NCI-H2196 (cell line): ENCODE results near the gene RAB5B.
"Not testable (repeated sequence)": the region's sequence is repeated elsewhere in the genome, so short reads cannot be mapped to it uniquely, and the experiment has no call there.

Experiments used
- DNase-seq: peaks from one replicate; lab custom pipeline; 2025; ENCODE audit not compliant: unreplicated experiment; lab: John Stamatoyannopoulos, UW

Gene RAB5B

DNA sequence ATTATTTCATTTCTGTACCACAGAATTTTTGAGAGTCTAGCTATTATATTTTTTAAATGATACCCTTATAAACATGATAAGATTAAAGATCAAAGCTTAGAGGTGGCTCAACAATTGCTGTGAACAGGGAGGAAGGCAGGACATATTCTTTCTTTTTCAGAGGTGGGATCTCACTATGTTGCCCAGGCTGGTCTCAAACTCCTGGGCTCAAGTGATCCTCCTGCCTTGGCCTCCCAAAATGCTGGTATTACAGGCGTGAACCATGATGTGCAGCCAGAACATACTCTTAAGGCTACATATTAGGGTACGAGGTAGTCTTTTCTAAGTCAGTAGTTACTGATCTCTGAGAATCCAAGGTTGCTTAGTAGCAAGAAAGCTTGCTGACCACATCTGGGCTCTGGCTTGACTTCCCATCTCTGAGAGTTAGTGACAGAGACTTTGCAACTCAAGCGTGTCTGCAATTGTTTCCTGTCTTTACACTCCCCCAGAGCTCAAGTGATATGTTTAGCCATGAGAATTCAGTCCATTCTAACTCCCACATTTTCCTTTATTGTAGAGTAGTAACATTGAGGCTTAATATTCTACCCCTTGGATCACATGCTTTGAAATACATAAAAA, 8.6 kb downstream of the RAB5B start:
- DNase-seq, result no peak

DNA sequence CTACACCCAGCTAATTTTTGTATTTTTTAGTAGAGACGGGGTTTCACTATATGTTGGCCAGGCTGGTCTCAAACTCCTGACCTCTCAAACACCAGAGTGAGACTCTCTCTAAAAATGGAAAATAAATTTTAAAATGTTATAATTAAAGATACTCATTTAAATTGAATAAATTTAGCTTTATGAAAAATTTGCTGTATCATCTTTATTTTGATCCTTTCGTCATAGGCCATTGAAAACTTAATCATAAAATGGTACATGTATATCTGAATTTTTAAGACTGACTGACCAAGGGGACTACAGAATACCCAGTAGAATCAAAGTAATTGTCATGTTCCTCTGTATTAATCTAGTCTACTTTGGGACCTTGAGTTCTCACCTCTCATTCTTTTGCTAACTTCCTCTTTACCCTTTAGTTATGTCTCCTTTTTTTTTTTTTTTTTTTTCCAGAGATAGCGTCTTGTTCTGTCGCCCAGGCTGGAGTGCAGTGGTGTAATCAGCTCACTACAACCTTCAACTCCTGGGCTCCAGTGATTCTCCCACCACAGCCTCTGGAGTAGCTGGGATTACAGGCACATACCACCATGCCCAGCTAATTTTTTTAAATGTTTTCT, 9.5 kb downstream of the RAB5B start:
- DNase-seq, result no peak

DNA sequence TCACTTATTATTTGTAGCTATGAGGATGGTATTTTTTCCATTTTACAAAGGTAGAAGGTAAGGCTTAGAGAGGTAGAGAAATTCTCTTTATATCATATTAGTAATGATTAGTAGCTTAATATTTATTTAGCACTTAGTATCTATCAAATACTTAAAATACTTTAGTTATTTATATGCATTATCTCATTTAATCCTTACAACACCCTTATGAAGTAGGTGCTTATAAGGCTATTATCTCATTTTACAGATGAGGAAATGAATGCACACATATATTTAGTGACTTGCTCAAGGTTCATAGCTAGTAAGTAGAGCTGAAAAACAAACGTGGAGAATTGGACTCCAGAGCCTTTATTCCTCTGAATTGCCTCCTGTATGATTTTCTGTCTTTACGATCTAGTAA, 11.0 kb downstream of the RAB5B start:
- no peak for DNase-seq

DNA sequence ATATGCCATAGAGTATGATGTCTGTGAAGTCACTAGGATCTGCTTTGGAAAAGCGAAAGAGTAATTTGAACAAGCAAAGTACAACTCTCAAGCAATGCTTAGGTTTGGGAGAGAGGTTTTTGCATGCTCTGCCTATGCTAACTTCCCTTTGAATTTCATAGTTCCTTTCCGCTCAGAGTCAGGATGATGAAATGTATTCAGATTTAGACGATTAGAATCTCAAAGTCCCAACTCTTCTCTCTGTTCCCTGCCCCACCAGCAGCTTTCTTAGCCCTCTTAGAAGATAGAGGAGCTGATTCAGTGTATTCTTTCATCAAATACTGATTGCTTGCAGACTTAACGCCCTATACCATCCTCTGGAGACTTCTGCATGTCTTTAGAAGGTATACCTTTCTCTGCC, 11.5 kb downstream of the RAB5B start:
- DNase-seq, result no peak

DNA sequence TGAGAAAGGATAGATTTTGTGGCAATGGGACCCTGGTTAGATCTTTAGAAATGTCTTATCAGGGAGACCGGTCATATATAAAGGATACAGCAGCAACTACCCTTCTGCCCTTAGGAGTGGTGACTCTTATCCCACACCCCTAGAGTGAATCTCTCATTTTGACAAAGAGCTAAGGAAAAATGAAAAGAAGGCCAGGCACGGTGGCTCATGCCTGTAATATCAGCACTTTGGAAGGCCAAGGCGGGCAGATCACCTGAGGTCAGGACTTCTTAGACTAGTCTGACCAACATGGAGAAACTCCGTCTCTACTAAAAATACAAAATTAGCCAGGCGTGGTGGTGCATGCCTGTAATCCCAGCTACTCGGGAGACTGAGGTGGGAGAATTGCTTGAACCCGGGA, 12.1 kb downstream of the RAB5B start:
- not testable (repeated sequence) for DNase-seq

DNA sequence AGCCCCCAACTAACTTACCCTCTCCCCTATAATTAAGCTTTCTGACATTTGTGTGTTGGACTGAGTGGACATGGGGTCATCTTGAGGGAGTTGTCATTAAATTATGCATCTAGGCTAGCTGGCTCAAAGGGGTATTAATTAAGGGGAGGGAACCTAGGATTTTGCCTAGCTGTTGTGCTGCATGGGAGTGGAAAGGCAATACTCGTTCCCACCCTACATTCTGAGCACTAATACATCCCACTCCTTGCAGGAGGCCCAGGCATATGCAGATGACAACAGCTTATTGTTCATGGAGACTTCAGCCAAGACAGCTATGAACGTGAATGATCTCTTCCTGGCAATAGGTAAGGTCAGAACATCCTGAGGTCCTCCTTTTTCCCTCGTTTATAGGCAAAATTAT, 17.2 kb downstream of the RAB5B start:
- no peak for DNase-seq

DNA sequence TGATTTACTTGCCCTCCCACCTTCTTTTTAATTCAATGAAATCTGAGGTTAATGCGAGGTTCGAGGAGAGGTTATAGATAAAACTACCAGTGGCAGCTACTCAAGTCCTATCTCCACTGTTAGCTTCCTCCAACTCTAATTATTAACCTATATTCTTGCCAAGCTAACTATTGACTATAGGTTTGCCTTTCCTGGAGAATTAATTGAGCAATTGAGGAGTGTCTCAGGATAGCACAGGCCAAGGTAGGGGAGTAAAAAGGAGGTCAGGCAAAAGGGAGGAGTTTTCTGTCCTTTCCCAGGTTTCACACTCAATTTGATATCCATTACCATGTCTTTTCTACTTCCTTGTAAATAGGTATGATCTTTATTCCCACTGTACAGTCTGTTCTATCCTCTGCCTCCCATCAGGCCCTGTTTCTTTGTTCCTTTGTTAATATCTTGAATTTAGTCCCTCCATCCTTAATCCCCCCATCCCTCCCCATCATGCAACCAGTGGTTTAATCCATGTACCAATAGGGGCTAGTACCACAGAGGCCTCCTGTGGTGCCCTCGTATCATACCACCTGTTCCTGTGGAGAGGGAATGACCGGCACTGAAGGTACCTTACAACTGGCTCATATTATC, 19.5 kb downstream of the RAB5B start:
- no peak for DNase-seq

DNA sequence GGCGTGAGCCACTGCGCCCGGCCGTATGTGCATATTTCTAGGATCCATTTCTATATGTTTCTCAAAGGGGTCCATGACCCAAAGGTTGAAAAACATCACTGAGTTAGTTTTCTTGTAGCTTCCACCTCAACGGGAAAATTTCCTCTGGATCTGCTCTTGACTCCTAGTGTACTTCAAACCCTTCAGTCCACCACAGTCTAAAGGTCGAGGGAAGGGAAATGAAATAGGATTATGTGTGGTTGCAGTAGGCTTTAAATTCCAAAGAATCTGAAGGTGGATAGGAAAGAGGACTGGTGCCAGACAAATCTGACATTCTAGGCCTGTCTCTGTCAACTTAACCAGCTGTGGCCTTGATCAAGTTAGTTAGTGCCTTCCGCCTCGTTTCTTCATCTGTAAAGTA, 21.5 kb downstream of the RAB5B start:
- DNase-seq, result no peak

DNA sequence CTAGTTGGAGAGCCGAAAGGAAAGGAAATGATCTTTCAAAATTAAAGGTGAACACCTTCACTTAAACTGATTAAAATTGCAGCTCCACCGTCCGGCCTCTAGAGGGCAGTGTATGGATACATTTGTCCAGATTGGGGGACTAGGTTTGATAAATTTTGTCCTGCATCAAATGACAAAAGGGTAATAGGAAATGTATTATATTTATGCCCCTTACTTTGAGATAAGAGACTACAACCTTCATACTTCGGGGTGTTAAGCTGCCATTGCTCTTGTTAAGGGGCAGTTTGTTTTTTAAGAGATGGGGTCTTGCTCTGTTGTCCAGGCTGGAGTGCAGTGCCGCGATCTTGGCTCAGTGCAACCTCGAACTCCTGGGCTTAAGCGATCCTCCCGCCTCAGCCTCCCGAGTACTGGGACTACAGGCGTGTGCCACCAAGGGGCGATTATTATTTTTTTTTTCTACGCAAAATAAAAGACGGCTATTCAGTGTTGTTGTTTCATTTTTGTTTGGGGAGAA, 22.4 kb downstream of the RAB5B start:
- DNase-seq, result peak; percentile 73

DNA sequence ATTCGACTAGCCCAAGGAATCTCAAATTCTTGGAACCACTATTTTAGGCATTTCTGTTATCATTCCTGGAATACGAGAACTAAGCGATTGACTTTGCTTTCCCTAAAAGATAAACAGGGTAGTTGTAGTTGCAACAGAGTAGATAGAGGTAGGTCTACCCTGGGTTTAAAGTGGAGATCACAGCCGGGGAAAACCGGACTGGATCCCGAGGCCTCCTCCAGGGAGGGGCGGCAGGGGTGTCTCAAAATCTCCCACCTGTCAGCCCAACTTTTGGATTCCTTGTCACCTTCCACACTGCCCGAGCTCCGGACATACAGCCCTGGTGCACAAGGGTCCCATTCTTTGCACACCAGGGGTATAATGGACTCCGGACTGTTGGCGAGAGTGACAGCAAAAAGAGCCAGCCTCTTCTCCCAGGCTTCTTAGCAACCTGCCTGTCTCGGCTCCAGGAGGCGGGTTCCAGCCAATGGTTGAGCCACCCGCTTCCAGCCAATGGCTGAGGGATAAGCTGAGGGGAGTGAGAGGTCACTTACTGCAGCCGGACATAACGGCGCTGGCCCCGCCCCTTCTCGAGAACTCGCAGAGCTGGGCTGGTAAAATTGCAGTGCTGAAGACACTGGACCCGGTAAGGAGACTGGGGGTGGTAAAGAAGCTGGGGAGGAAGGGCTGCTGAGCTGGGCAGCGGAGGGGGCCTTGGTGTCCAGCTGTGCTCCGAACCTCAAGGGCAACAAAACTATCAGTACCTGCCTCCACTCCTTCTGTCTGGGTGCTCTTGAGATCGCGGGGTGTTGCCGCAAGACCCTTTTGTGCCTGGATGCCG, 23.0 kb downstream of the RAB5B start, which contains the start of gene SUOX:
Gene SUOX (plus strand): TSS at position 562 of the 820 bp plus-strand sequence. CDS start 4,946 bp downstream, outside the sequence.
- peak; percentile 93 for DNase-seq

DNA sequence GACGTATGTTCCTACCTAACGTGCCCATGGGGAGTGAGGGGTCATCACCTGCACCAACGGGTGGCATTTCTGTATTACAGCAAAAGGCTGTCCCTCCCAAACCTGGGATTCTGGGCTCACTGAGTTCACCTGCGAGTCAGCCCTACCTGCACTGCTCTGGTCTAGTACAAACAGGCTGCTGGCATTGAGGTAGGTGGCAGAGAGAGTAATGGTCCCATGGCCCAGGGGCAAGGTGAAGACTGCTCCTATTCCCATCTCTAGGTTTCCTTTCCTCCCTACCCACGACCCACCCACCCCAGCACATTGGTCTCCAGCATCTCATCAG, 23.6 kb downstream of the RAB5B start:
- no peak for DNase-seq

DNA sequence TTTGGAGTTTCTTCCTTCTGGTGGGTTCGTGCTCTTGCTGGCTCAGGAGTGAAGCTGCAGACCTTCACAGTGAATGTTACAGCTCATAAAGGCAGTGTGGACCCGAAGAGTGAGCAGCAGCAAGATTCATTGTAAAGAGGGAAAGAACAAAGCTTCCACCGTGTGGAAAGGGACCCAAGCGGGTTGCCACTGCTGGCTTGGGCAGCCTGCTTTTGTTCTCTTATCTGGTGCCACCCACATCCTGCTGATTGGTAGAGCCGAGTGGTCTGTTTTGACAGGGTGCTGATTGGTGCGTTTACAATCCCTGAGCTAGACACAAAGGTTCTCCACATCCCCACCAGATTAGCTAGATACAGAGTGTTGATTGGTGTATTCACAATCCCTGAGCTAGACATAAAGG, 25.6 kb downstream of the RAB5B start:
- DNase-seq, result not testable (repeated sequence)

DNA sequence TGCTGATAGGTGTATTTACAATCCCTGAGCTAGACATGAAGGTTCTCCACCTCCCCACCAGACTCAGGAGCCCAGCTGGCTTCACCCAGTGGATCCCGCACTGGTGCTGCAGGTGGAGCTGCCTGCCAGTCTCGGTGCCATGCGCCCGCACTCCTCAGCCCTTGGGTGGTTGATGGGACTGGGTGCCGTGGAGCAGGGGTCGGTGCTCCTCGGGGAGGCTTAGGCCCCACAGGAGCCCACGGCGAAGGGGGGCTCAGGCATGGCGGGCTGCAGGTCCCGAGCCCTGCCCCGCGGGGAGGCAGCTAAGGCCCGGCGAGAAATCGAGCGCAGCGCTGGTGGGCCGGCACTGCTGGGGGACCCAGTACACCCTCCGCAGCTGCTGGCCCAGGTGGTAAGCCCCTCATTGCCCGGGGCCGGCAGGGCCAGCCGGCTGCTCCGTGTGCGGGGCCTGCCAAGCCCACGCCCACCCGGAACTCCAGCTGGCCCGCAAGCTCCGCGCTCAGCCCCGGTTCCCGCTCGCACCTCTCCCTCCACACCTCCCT, 26.2 kb downstream of the RAB5B start:
- not testable (repeated sequence) for DNase-seq

DNA sequence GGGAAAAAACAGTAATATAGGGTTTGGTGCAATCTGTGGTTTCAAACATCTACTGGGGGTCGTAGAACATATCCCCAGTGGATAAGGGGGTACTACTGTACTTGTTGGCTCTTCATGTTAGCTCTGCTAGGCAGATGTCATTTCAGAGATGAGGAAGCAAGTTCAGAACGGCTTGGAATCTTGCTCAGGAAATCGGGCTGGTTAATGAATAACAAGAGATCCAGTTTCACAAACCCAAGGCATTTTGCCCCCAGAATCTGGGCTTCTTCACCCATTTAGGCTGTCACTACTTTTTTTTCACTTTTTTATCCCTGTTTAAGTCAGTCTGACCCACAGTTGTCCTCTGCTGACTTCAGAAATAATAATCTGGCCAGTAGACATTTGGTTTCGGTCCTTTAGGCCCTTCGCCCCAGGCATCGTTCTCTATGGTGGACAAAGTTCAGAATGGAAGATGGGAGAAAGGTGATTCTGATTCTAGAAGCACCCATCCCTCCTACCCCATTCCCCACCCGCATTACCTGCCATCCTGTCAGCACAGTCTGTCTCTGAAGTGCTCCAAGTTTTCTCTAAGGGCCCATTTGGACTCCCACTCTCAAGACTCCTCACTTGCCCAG, 27.7 kb downstream of the RAB5B start:
- DNase-seq, result no peak

DNA sequence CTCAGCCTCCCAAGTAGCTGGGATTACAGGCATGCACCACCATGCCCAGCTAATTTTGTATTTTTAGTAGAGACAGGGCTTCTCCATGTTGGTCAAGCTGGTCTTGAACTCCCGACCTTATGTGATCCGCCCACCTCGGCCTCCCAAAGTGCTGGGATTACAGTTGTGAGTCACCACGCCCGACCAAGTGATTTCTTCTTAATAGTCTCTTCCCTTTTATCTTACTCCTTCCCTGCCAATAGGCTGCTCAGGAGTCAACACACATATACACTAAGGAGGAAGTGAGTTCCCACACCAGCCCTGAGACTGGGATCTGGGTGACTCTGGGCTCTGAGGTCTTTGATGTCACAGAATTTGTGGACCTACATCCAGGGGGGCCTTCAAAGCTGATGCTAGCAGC, 29.5 kb downstream of the RAB5B start:
- DNase-seq, result not testable (repeated sequence)

DNA sequence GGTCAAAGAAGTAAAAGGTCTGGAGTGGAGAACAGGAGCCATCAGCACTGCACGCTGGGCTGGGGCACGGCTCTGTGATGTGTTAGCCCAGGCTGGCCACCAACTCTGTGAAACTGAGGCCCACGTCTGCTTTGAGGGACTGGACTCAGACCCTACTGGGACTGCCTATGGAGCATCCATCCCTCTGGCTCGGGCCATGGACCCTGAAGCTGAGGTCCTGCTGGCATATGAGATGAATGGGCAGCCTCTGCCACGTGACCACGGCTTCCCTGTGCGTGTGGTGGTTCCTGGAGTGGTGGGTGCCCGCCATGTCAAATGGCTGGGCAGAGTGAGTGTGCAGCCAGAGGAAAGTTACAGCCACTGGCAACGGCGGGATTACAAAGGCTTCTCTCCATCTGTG, 30.3 kb downstream of the RAB5B start:
- DNase-seq, result no peak

DNA sequence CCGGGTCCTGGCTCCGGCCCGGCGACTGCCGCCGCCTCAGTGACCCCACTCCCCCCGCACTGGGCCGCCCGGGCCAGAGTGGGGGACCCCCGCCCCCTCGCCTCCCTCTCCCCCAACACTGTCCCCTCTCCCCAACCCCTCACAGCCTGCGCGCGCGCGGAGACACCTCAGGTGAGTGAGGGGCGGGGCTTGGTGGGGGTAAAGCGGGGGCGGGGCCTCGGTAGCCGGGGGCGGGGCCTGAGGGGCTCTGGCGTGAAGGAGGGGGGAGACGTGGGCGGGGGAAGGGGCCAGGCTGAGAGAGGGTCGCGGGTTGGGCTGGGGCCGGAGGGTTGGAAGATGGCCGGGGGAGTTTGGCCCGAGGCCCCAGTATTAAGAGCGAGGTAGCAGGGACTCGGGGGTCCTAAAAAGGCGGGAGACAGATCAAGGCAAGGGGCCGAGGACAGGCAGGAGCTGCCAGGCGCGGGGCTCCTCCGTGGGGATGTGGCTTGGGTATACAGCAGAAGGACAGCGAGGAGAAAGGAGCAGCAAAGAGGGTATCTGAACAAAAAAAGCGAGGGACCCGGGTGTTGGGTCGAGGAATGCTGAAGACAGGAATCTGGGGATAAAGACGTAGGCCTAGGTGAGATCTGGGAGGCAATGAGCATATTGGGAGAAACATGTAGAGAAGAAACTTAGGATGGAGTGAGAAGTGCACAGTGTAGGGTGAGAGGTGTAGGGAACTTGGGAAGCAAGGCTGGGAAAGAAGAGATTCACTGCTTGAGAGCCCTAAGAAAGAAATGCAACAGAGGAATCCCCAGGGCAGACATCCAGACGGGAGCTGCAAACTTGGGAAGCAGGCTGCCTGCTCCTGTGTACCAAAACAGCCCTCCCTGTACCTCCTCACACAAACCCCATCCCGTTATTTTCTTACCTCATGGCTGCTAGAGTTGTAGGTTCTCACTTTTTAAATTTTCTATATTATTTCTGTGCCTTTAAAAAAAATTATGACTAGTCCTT, 34.0 kb downstream of the RAB5B start:
- DNase-seq, result peak; percentile 65

DNA sequence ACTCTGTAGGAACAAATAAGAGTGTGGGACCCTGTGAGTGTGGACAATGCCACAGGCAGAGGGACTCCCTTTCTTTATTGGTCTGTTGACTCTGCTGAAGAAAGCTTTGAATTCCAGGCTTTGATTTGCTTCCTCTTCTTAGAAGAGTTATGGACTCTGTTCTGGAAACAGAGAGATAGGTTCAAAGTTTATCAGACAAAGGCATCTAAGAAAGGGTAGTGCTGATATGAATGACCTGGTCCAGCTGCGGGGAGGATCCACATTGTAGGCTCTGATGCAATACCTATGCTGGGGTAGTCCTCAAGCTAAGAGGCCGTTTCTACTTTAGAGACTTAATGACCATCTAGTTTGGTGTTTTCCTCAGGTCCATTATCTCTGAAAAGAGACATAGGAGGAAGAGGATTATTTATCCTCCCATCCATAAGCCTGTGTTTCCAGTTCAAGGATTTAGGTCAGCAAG, 36.3 kb downstream of the RAB5B start:
- DNase-seq, result no peak

DNA sequence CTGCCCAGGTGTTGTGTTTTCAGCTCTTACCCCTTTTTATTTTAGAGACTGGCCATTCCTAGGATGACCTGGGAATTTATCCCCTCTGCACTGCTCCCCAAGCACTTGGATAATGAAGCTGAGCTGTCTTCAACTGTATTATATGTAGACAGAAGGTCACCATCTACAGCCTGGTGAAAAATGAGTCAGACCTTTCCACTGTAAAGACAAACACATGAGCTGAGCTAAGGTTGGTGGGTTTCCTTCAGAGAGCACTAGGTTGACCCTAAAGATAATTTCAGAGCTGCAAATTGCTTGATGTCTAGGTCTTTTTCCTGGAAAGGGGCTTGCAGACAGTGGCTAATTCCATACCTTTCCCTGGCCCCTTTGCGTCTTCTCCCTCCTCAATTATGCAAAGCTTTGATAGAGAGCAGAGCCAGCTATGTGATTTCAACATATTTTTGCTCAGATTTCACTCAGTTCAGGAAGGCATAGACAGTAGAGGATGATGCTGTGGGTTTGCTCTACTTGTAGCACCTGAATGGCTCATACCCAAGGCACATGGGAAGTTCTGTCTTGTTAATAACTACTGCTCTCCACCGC, 37.7 kb downstream of the RAB5B start:
- DNase-seq, result no peak
